ENCODE results near the gene CITED1.

CITED1 gene

GRCh38 chrX:72269671-72270251 is 36.0 kb downstream of the CITED1 start:
- no peak for DNase-seq

GRCh38 chrX:72268597-72269365 is 36.9 kb downstream of the CITED1 start:
- no peak for DNase-seq

GRCh38 chrX:72265263-72265662 is 40.5 kb downstream of the CITED1 start:
- DNase-seq, result no peak

GRCh38 chrX:72262077-72262476 is 43.6 kb downstream of the CITED1 start:
- no peak for DNase-seq

- DNase-seq, result no peak
These were observed 45.3 kb downstream of the CITED1 start for GRCh38 chrX:72260448-72260847.

GRCh38 chrX:72258174-72258573 is 47.5 kb downstream of the CITED1 start:
- DNase-seq, result no peak

- DNase-seq, result no peak
These were observed 49.9 kb downstream of the CITED1 start for GRCh38 chrX:72255864-72256263.

GRCh38 chrX:72255445-72255844 is 50.3 kb downstream of the CITED1 start:
- no peak for DNase-seq

GRCh38 chrX:72254816-72255215 is 50.9 kb downstream of the CITED1 start:
- DNase-seq, result no peak

- no peak for DNase-seq
These were observed 52.0 kb downstream of the CITED1 start for GRCh38 chrX:72253686-72254085.

Measured in MV-4-11 (cell line).